Regular cardiac myocyte (primary cell): ENCODE results near the gene A3GALT2. TPM values are rescaled to one million over a fixed set of nuclear protein-coding genes. Genes with fewer than 3 reads are reported as not detected.

Experiments used
- total RNA-seq: library from RNA; depleted of rRNA; stranded (reverse); fragments of >200 nt; gene quantifications from 2 replicates; pipeline ENCODE4 v1.2.3, GENCODE V29; 2014

The A3GALT2 gene
- 0.28 TPM in 1 of 2 replicates, not detected in the other for total RNA-seq

DNA sequence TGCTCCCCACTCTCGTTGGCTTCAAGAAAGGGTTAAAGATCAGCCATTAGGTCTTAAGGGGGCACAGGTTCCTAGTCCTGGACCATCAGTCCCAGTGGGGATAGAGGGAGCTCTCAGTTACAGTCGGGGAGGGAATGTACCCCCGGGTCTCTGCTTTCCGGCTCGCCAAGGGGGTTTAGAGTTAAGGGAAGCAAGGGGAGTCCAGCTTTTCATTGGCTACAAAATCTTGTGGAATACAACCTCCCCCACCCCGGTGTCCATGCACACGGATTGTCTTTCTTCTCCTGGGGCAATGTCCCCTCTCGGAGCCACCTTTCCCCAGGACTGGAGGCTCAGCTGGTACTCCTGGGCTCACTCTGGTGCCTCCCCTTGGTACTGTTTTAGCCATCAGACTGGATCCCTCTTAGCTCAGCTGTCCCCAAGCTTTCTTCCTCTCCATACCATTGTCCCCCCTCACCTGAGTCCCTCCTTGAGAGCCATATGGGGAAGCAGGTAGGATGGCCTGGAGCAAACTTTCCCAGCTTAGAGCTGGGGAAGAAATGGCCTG, at the start of gene A3GALT2:
TSS of gene A3GALT2 (minus strand) at position 480 of the 547 bp plus-strand sequence. CDS start at position 480, 0 bp downstream.

Other genes starting within 250 kb of the A3GALT2 start
- 2.5 and 13.2 TPM in 2 replicates for gene AZIN2, start 239.9 kb downstream of the A3GALT2 start, total RNA-seq
- gene TRIM62, start 139.1 kb downstream of the A3GALT2 start, total RNA-seq: 1.5 and 3.7 TPM in 2 replicates
- gene ZNF362, start 64.6 kb downstream of the A3GALT2 start, total RNA-seq: 2.0 and 2.1 TPM in 2 replicates
- gene PHC2, start 110.0 kb upstream of the A3GALT2 start, total RNA-seq: 68.2 and 99.9 TPM in 2 replicates
- 10.9 and 12.7 TPM in 2 replicates for gene ZSCAN20, start 151.5 kb upstream of the A3GALT2 start, total RNA-seq